Thyroid gland (tissue), 4 donors: ENCODE data around the gene KCNQ1. TPM values are rescaled to one million over a fixed set of nuclear protein-coding genes. Genes with fewer than 3 reads are reported as not detected.

Source experiments
- DNase-seq, 2 donors: peaks; one replicate each; pipeline ENCODE4 v3.0.0-alpha.2; 2019
- H3K27ac ChIP-seq, 3 donors: fragments of 200-600 bp; sonication (generic); 1 replicate in 2 of 3; 2 replicates in 1 of 3; pipeline ENCODE4 v1.5.1; 2016 to 2019; ENCODE audit warnings: mild to moderate bottlenecking in 1 of 3, moderate library complexity in 1 of 3
- H3K27me3 ChIP-seq: fragments of 200-600 bp; sonication (generic); one replicate; pipeline ENCODE4 v1.5.1; 2019
- H3K36me3 ChIP-seq, 2 donors: fragments of 200-600 bp; sonication (generic); one replicate each; pipeline ENCODE4 v1.5.1; 2016 to 2019
- H3K4me1 ChIP-seq, 2 donors: fragments of 200-600 bp; sonication (generic); one replicate each; pipeline ENCODE4 v1.5.1; 2017 to 2019
- H3K4me3 ChIP-seq, 3 donors: fragments of 200-600 bp; sonication (generic); replicated peaks in 1 of 3; 1 replicate in 2 of 3; 2 replicates in 1 of 3; pipeline ENCODE4 v1.5.1; 2016; ENCODE audit warnings: mild to moderate bottlenecking in 1 of 3
- H3K9me3 ChIP-seq: fragments of 200-600 bp; sonication (generic); one replicate; pipeline ENCODE4 v1.5.1; 2017
- CTCF ChIP-seq, 6 experiments: fragments of 200-600 bp in 3 of 6; fragments of 450-650 bp in 3 of 6; sonication (generic) in 3 of 6; IDR thresholded peaks; one replicate each; pipeline ENCODE4 v1.5.1; 2016 to 2019; ENCODE audit warnings: antibody characterized with exemption in 6 of 6, mild to moderate bottlenecking in 2 of 6, inconsistent platforms in 1 of 6, moderate library complexity in 1 of 6
- POLR2A ChIP-seq, 2 donors: fragments of 450-650 bp; IDR thresholded peaks; one replicate each; pipeline ENCODE4 v1.6.1; 2017; ENCODE audit warnings: antibody characterized with exemption in 2 of 2, mild to moderate bottlenecking in 2 of 2, moderate library complexity in 1 of 2
- WGBS, 2 donors: methylation state at CpG; one replicate each; pipeline ENCODE4 v1.1.5; 2017; 5-methylcytosine and 5-hydroxymethylcytosine counted together
- intact Hi-C: fragments of 100-400 bp; cut with DNase I; formaldehyde crosslinking; loops from one replicate; pipeline ENCODE4 v1.15.1; 2023
- total RNA-seq, 4 donors: library from RNA; depleted of rRNA; stranded (reverse); fragments of >200 nt; gene quantifications; one replicate each; pipeline ENCODE4 v1.2.3, GENCODE V29; 2016

The KCNQ1 gene
- total RNA-seq, 4 donors from 2014 or later, result 51.3 to 103 (median 97.8) TPM

DNA sequence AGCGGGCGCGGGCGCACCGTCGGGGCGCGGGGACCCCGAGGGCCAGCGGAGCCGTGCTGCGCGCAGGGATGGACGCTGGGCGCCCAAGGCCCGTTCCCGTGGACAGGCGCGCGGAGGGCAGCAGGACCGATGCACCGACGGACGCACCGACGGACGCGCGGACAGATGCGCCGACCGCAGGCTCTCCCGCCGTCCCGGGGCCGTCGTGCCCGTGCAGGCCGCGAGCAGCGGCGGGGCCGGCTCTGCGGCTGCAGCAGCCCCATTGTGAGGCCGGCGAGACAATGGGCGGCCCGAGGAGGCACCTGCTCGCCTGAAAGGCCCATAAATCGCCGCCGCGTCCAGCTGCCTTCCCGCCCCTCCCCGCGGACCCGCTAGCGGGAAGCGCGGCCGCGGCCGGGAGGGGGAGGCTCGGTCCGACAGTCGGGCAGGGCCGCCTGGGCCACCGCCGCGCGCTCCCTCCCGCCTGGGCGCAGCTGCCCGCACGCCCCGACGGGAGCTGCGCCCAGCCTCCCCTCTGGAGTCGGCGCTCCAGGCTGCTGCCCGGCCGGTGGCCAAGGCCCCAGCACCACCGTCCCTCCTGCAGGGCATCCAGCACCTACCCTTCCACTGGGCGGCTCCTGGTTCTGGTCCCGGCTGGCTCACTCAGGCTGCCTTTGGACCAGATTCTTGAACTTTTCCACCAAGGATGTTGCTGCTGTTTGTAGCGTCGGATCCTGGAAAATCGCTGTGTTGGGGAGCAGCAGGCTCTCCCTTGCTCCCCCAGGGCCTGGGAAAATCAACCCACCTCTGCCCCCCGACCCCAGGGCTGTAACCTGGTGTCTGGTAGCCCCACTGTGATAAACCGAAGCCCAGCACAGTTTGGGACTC, 425.0 kb downstream of the KCNQ1 start:
- no peak for DNase-seq
- Histone ChIP-seq H3K36me3 (no peaks in the 10 kb centered on the region), H3K9me3 (no peaks in the 10 kb centered on the region), H3K27ac (no peak overlapping the region), H3K4me3 (no peak overlapping the region), H3K27me3 (no peaks in the 10 kb centered on the region), H3K4me1 (no peaks in the 10 kb centered on the region)
- intact Hi-C loops, result no loop called here
- TF ChIP-seq POLR2A (IDR thresholded peaks at IDR 0.05) (no peak), CTCF (IDR thresholded peaks at IDR 0.05) (no peak)
- 18 to 70% methylated on average over 2 to 26 of the region's 90 CpGs for WGBS, 2 donors

- H3K4me1 ChIP-seq, result no peaks in the 10 kb centered on the region
- no peaks in the 10 kb centered on the region for H3K27me3 ChIP-seq
- H3K27ac ChIP-seq, result no peak overlapping the region
- TF ChIP-seq CTCF (IDR thresholded peaks at IDR 0.05) (no peak), POLR2A (IDR thresholded peaks at IDR 0.05) (no peak)
- no peaks in the 10 kb centered on the region for H3K9me3 ChIP-seq
- WGBS, 2 donors, result 64 to 82% methylated on average over 7 to 8 of the region's 17 CpGs
- no peak overlapping the region for H3K4me3 ChIP-seq
- intact Hi-C loops, result no loop called here
- no peaks in the 10 kb centered on the region for H3K36me3 ChIP-seq
- no peak for DNase-seq
These were observed 425.7 kb downstream of the KCNQ1 start for GRCh38 chr11:2870460-2870859.

GRCh38 chr11:2870969-2871680, 426.3 kb downstream of the KCNQ1 start:
- Histone ChIP-seq H3K36me3 (no peaks in the 10 kb centered on the region), H3K27ac (no peak overlapping the region), H3K4me1 (no peaks in the 10 kb centered on the region), H3K9me3 (no peaks in the 10 kb centered on the region), H3K27me3 (no peaks in the 10 kb centered on the region), H3K4me3 (no peak overlapping the region)
- intact Hi-C loops, result no loop called here
- DNase-seq, result no peak
- TF ChIP-seq POLR2A (IDR thresholded peaks at IDR 0.05) (no peak), CTCF (IDR thresholded peaks at IDR 0.05) (no peak)
- 61 to 79% methylated on average over 14 to 22 of the region's 22 CpGs for WGBS, 2 donors

DNA sequence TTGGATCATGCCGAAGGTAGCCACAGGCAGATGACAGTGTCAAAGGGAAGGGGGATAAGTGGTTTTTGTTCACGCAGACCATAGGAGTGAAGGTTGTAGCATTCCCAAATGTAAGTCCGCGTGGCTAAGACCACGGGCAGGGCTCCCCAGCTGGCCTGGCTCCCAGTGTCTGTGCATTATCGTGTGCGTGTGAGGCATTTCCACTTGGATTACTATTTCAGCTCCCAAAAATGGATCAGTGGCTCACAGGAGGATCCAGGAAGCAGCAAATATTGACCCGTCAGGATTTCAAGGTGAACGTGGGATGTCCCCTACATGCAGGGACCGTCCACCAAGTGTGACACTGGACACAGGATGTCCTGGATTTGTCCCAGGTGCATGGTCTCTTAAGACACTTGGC, 430.2 kb downstream of the KCNQ1 start:
- Histone ChIP-seq H3K4me3 (no peak overlapping the region), H3K27ac (no peak overlapping the region), H3K9me3 (no peaks in the 10 kb centered on the region), H3K4me1 (no peaks in the 10 kb centered on the region), H3K36me3 (no peaks in the 10 kb centered on the region), H3K27me3 (no peaks in the 10 kb centered on the region)
- no peak for DNase-seq
- intact Hi-C loops, result no loop called here
- TF ChIP-seq POLR2A (IDR thresholded peaks at IDR 0.05), result no peak
- TF ChIP-seq CTCF (IDR thresholded peaks at IDR 0.05), result no peak
- 91 to 95% methylated on average over 10 of the region's 10 CpGs for WGBS, 2 donors

DNA sequence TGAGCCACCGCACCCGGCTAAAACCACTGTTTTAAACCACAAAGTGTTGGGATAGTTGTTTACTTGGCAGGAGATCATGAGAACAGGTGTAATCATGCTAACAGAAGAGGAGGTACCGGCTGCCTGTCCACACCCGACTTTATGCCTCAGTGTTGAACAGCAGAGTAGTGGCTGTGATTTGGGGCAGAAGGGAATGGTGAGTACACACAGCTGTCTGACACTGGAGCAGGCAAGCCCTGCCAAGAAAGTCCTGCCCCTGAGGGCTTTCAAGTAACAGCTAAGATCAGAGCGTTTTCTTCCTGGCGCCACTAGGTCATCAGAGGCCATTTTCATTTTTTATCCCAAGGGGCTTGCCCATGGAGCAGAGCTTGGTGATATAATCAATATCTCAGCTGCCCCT, 432.7 kb downstream of the KCNQ1 start:
- WGBS, 2 donors, result 96% methylated on average over 6 of the region's 6 CpGs
- no peak overlapping the region for H3K4me3 ChIP-seq
- no peak for TF ChIP-seq CTCF (IDR thresholded peaks at IDR 0.05)
- intact Hi-C loops, result no loop called here
- no peaks in the 10 kb centered on the region for H3K27me3 ChIP-seq
- no peaks in the 10 kb centered on the region for H3K36me3 ChIP-seq
- peaks cover 0 to 1% of the 10 kb centered on the region in 2 donors for H3K4me1 ChIP-seq
- H3K9me3 ChIP-seq, result no peaks in the 10 kb centered on the region
- no peak overlapping the region for H3K27ac ChIP-seq
- DNase-seq, result no peak
